A673 (cell line): ENCODE results near the gene SUSD4. TPM values are rescaled to one million over a fixed set of nuclear protein-coding genes. Genes with fewer than 3 reads are reported as not detected.
A peak's percentile ranks its signal among the peaks of the same experiment; 100 is the strongest.

ENCODE experiments used
- BruUV-seq: library from RNA; stranded (reverse); fragments of 400-500 nt; replicated peaks from 2 replicates; lab custom pipeline; 2021; lab: Mats Ljungman, UMichigan
- CTCF ChIA-PET: fragments of 300-600 bp; sonication (Branson Sonifier 250); formaldehyde crosslinking; loops from one replicate; lab custom pipeline; 2022; ENCODE audit warnings: antibody characterized with exemption; lab: Charles Lee
- POLR2A ChIA-PET: fragments of 300-600 bp; sonication (Branson Sonifier 250); formaldehyde crosslinking; loops from one replicate; lab custom pipeline; 2022; ENCODE audit warnings: antibody characterized with exemption; ENCODE audit not compliant: low non-redundant PET; lab: Charles Lee
- DNase-seq: peaks from one replicate; pipeline ENCODE4 v3.0.0-alpha.2; 2015; ENCODE audit warnings: low spot score
- H3K27ac ChIP-seq: fragments of 200-600 bp; sonication (generic); 2 replicates; pipeline ENCODE4 v1.5.1; 2016; ENCODE audit warnings: mixed run types, low read depth, mild to moderate bottlenecking, mixed read lengths, antibody characterized with exemption, low read length; ENCODE audit not compliant: poor library complexity, severe bottlenecking
- H3K27me3 ChIP-seq: fragments of 200-600 bp; sonication (generic); replicated peaks from 2 replicates; pipeline ENCODE4 v1.6.1; 2017; ENCODE audit warnings: mixed run types, low read depth, mild to moderate bottlenecking, mixed read lengths, antibody characterized with exemption, low read length; ENCODE audit not compliant: insufficient read depth, poor library complexity
- H3K36me3 ChIP-seq: fragments of 200-600 bp; sonication (generic); 2 replicates; pipeline ENCODE4 v1.6.1; 2016; ENCODE audit warnings: mixed run types, mild to moderate bottlenecking, mixed read lengths, antibody characterized with exemption, low read length; ENCODE audit not compliant: insufficient read depth, poor library complexity, severe bottlenecking
- H3K4me1 ChIP-seq: fragments of 200-600 bp; sonication (generic); 2 replicates; pipeline ENCODE4 v1.6.1; 2017; ENCODE audit warnings: mixed run types, mild to moderate bottlenecking, mixed read lengths, antibody characterized with exemption, low read length; ENCODE audit not compliant: insufficient read depth, poor library complexity, severe bottlenecking
- H3K4me3 ChIP-seq: fragments of 200-600 bp; sonication (generic); 2 replicates; pipeline ENCODE4 v1.5.1; 2016; ENCODE audit warnings: low read depth, mixed run types, mild to moderate bottlenecking, mixed read lengths, low read length; ENCODE audit not compliant: poor library complexity, severe bottlenecking
- H3K9me3 ChIP-seq: fragments of 200-600 bp; sonication (generic); 2 replicates; pipeline ENCODE4 v1.6.1; 2016; ENCODE audit warnings: mixed run types, low read depth, mild to moderate bottlenecking, mixed read lengths, antibody characterized with exemption, low read length; ENCODE audit not compliant: poor library complexity, severe bottlenecking
- CTCF ChIP-seq: fragments of 300-800, 200-600 bp; sonication (generic); conservative IDR thresholded peaks from 2 replicates; pipeline ENCODE4 v1.5.1; 2017; ENCODE audit warnings: low read depth, mild to moderate bottlenecking, antibody characterized with exemption, low read length, moderate library complexity, mixed read lengths
- EZH2 ChIP-seq: fragments of 200-600 bp; sonication (generic); IDR thresholded peaks from 2 replicates; pipeline ENCODE4 v1.6.1; 2017; ENCODE audit warnings: borderline replicate concordance, low read depth, mild to moderate bottlenecking, mixed read lengths, antibody characterized with exemption, low read length; ENCODE audit not compliant: poor library complexity, severe bottlenecking
- intact Hi-C: fragments of 100-400 bp; cut with micrococcal nuclease; formaldehyde crosslinking; loops from one replicate; pipeline ENCODE4 v1.10.0; 2022; ENCODE audit not compliant: unreplicated experiment
- total RNA-seq: library from RNA; stranded (reverse); gene quantifications from 2 replicates; pipeline ENCODE4 v1.2.3, GENCODE V29; 2021

SUSD4 gene
- total RNA-seq, 1 experiment from 2014 or later = not detected

- CTCF ChIA-PET = no interaction called here
- peaks cover 8% of the 10 kb centered on the region for H3K4me1 ChIP-seq
- TF ChIP-seq EZH2 (no peak), CTCF (no peak)
- H3K9me3 ChIP-seq = no peaks in the 10 kb centered on the region
- peak; percentile 70 for DNase-seq
- intact Hi-C loops = no loop called here
- H3K4me3 ChIP-seq = no peak overlapping the region
- BruUV-seq = no TSS peak
- no peaks in the 10 kb centered on the region for H3K27me3 ChIP-seq
- no peaks in the 10 kb centered on the region for H3K36me3 ChIP-seq
- no peak overlapping the region for H3K27ac ChIP-seq
- POLR2A ChIA-PET = no interaction called here
Observed at GRCh38 chr1:223207293-223208066, 156.5 kb downstream of the SUSD4 start.

- Histone ChIP-seq H3K9me3 (no peaks in the 10 kb centered on the region), H3K36me3 (no peaks in the 10 kb centered on the region), H3K27ac (no peak overlapping the region), H3K4me1 (peaks cover 8% of the 10 kb centered on the region), H3K27me3 (no peaks in the 10 kb centered on the region), H3K4me3 (no peak overlapping the region)
- no TSS peak for BruUV-seq
- POLR2A ChIA-PET = no interaction called here
- intact Hi-C loops = no loop called here
- CTCF ChIA-PET = no interaction called here
- DNase-seq = no peak
- no peak for TF ChIP-seq CTCF
- no peak for TF ChIP-seq EZH2
Observed at GRCh38 chr1:223204424-223204823, 159.6 kb downstream of the SUSD4 start.

GRCh38 chr1:223203694-223204093 is 160.3 kb downstream of the SUSD4 start:
- Histone ChIP-seq H3K36me3 (no peaks in the 10 kb centered on the region), H3K27me3 (no peaks in the 10 kb centered on the region), H3K4me3 (no peak overlapping the region), H3K9me3 (no peaks in the 10 kb centered on the region), H3K27ac (no peak overlapping the region), H3K4me1 (peaks cover 8% of the 10 kb centered on the region)
- CTCF ChIA-PET = no interaction called here
- no peak for DNase-seq
- TF ChIP-seq CTCF = no peak
- no peak for TF ChIP-seq EZH2
- POLR2A ChIA-PET = no interaction called here
- no TSS peak for BruUV-seq
- intact Hi-C loops = no loop called here
